ENCODE results near the gene CCDC73. TPM values are rescaled to one million over a fixed set of nuclear protein-coding genes. Genes with fewer than 3 reads are reported as not detected.

Gene CCDC73
- total RNA-seq, 1 experiment from 2014 or later, result 0.04 TPM

DNA sequence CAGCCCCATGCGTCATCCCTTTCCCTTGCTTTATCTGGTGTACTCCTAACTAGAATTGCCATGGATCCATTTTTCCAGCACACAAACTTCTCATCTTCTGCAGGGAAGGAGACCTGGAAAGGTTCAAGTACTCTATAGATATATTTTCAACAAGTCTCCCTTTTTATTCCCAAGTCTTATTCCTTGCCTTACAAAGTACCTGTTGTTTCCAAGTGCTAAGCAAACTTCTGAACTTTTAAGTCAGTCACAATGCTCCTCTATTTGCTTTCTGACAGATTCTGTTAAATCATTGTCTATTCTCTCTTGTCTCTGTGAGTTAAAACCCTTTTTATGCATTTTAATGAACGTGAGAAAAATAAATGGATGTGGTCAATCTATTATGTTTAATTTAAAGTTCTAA, 20.4 kb downstream of the CCDC73 start:
- H3K4me1 Mint-ChIP-seq, result peaks cover 0 to 5% of the 10 kb centered on the region in 2 experiments; a peak in 2 of 4 replicates
- H4K8ac ChIP-seq (replicated peaks; ENCODE audit: insufficient read length, low read depth, low read length), result no peak overlapping the region
- WGBS (ENCODE audit: extremely low coverage, insufficient read length, low lambda C conversion rate), result no CpG with 5 or more reads among the region's 2 CpGs
- H3K36me3 Mint-ChIP-seq (ENCODE audit: insufficient read depth in 1 of 3, low read depth in 3 of 3), result no peaks in the 10 kb centered on the region
- no peak overlapping the region for H3K18ac ChIP-seq (ENCODE audit: insufficient read length, low read depth, low read length)
- no peak for DNase-seq
- no peak overlapping the region for H3K27ac Mint-ChIP-seq
- H2BK5ac ChIP-seq (ENCODE audit: insufficient read length, low read length), result no peak overlapping the region
- no peak overlapping the region for H2BK20ac ChIP-seq (ENCODE audit: low read depth, low read length, poor library complexity, severe bottlenecking)
- no peaks in the 10 kb centered on the region for H3K23me2 ChIP-seq (ENCODE audit: insufficient read length, low read depth, low read length, poor library complexity, severe bottlenecking)
- H3K9me3 ChIP-seq (ENCODE audit: control insufficient read depth, low read depth, low read length), result no peaks in the 10 kb centered on the region
- H2AK5ac ChIP-seq (ENCODE audit: insufficient read length, low read length), result no peak overlapping the region
- H4K91ac ChIP-seq (ENCODE audit: insufficient read length, low read depth, low read length), result no peak overlapping the region
- H3K14ac ChIP-seq (ENCODE audit: insufficient read depth, low read length), result no peak overlapping the region
- no peaks in the 10 kb centered on the region for H3K79me2 ChIP-seq (ENCODE audit: insufficient read depth, low read length)
- H3K27me3 Mint-ChIP-seq (ENCODE audit: low read depth), result no peaks in the 10 kb centered on the region
- H3K56ac ChIP-seq (ENCODE audit: insufficient read length, low read depth, low read length), result no peak overlapping the region
- H3K27ac ChIP-seq (ENCODE audit: insufficient read length, low read depth, low read length), result no peak overlapping the region
- H3K4me3 Mint-ChIP-seq, result no peak overlapping the region
- H4K5ac ChIP-seq (ENCODE audit: insufficient read length, low read depth, low read length), result no peak overlapping the region
- no peak overlapping the region for H2AFZ ChIP-seq (ENCODE audit: low read length)
- no peak overlapping the region for H3K23ac ChIP-seq (ENCODE audit: insufficient read length, low read depth, low read length)
- no peak overlapping the region for H3K4ac ChIP-seq (ENCODE audit: low read depth, low read length)
- H3K4me2 ChIP-seq (ENCODE audit: insufficient read depth, insufficient read length, low read length), result no peak overlapping the region
- H3T11ph ChIP-seq (ENCODE audit: low read length), result no peak overlapping the region
- TF ChIP-seq CTCF (conservative IDR thresholded peaks at IDR 0.05), result no peak
- no peaks in the 10 kb centered on the region for H3K27me3 ChIP-seq (ENCODE audit: insufficient read depth, low read length)
- no peak overlapping the region for H2BK12ac ChIP-seq (ENCODE audit: insufficient read length, low read depth, low read length)
- no peak overlapping the region for H2BK15ac ChIP-seq (ENCODE audit: low read depth, low read length)
- no peaks in the 10 kb centered on the region for H3K4me1 ChIP-seq (ENCODE audit: insufficient read depth, low read length)
- no peak overlapping the region for H2BK120ac ChIP-seq (ENCODE audit: low read depth, low read length, poor library complexity, severe bottlenecking)
- no peaks in the 10 kb centered on the region for H4K20me1 ChIP-seq (ENCODE audit: control insufficient read depth, insufficient read depth, insufficient read length)
- no peak overlapping the region for H3K9ac ChIP-seq (ENCODE audit: extremely low read depth, insufficient read length, low read length)
- H3K79me1 ChIP-seq (ENCODE audit: insufficient read depth, low read depth, low read length, poor library complexity, severe bottlenecking), result no peaks in the 10 kb centered on the region
- H3K9me3 Mint-ChIP-seq, result no peaks in the 10 kb centered on the region
